HG02852 (cell line): ENCODE results near the gene ICAM3.
"Not testable (repeated sequence)": the region's sequence is repeated elsewhere in the genome, so short reads cannot be mapped to it uniquely, and the experiment has no call there.

Source experiments
- ATAC-seq: cut with Tn5 transposase; IDR thresholded peaks from one replicate; pipeline ENCODE4 v1.9.1; 2021; ENCODE audit warnings: mild to moderate bottlenecking, moderate library complexity; ENCODE audit not compliant: unreplicated experiment

ICAM3 gene

DNA sequence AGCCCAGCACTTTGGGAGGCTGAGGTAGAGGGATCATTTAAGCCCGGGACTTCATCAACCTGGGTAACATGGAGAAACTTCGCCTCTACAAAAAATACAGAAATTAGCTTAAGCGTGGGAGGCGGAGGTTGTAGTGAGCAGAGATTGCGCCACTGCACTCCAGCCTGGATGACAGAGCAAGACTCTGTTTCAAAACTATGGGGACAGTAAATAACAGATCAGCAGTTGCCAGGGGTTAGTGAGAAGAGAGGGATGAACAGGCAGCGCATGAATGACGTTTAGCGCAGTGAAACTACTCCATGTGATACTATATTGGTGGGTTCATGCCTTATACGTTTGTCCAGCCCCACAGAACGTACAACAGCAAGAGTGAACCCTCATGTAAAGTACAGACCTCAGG, 7.1 kb upstream of the ICAM3 start:
- ATAC-seq = no peak

DNA sequence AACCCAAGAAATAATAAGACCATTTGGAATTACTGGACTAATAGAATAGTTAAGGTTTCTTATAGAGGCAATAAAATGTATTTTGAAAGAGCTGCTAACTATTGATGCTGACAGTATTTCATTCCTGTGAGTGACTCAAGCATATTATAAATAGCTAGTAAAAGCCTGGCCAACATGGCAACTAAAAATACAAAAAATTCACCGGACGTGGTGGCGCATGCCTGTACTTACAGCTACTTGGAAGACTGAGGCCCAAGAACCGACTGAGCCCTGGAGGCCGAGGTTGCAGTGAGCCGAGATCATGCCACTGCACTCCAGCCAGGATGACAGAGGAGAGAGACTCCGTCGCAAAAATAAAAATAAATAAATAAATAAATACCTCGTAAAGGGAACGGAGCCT, 5.4 kb upstream of the ICAM3 start:
- ATAC-seq = no peak

DNA sequence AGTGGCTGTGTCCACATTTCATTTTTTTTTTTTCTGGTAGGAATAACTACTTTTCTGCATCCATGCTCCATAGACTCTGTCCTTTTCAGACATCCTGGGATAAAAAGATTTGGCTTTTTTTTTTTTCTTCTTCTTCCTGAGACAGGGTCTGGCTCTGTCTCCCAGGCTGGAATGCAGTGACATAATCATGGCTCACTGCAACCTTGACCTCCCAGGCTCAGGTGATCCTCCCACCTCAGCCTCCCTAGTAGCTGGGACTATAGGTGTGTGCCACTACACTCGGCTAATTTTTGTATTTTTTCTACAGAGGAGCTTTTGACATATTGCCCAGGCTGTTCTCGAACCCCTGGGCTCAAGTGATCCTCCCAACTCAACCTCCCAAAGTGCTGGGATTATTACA, 4.1 kb upstream of the ICAM3 start:
- ATAC-seq = no peak

DNA sequence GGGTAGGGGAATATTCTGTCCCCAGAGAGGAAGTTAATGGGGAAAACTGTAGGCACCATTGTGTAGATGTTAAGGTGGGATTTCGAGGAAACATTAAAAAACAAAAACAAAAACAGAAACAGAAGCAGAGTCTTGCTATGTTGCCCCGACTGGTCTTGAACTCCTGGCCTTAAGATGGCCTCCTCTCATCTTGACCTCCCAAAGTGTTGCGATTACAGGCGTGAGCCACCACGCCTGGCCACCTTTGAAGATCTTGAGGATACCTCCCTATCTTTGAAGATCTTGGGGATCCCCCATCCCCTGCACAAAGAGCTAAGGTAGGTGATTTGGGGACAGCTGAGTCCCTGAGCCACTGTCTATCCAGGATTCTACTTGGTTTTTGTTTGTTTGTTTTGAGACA, 553 bp upstream of the ICAM3 start:
- no peak for ATAC-seq

DNA sequence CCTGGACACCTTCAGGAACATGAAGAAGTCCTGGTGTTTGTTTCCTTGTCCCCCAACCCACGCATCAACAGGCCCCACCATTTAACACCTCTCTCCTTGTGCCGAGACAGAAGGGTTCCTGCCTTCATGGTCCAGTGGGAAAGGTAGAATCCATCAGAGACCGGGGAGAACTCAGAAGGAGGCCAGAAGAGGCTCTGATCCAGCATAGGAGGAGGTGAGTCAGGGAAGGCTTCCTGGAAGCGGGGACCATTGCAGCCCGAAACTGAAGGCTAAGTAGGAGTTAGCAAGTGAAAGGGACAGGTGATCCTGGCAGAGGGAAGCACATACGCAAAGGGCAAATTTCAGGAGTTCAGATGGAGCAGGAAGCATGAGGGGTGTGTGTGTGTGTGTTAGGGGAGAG, 484 bp downstream of the ICAM3 start:
- ATAC-seq = no peak

DNA sequence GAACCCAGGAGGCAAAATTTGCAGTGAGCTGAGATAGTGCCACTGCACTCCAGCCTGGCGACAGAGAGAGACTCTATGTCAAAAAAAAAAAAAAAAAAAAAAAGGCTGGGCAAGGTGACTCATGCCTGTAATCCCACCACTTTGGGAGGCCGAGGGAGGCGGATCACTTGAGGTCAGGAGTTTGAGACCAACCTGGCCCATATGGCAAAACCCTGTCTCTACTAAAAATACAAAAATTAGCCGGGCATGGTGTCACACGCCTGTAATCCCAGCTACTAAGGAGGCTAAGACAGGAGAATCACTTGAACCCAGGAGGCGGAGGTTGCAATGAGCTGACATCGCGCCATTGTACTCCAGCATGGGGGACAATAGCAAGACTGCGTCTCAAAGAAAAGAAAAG, 2.7 kb downstream of the ICAM3 start:
- not testable (repeated sequence) for ATAC-seq

DNA sequence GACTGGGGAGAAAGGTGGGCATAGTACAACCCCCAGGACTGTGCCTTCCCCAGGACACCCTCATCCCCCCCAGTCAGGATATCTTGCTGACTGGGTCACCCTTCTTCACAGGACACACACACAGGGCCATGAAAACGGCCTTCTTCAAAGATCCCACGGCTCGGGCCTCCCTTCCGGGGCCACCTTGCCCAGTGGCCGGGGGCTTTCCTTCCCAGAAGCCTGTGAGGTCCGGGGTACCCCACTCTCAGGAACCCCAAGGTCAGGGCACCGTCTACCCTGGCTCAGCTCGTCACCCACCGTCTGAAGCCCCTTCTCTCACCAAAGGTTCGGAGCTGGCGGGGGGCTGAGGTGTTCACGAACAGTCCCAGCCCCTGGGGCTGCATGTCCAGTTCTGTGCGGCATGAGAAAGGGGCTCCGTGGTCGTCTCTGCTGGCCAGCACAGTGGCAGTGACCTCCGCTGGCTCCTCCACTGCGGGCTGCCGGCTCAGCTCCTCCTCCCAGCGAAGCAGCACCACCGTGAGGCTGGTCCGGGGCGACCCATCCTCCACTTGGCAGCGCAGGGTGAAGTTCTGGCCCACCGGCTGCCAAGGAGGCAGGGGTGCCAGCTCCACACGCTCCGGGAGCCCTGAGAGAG, 4.0 kb downstream of the ICAM3 start:
- ATAC-seq = no peak

DNA sequence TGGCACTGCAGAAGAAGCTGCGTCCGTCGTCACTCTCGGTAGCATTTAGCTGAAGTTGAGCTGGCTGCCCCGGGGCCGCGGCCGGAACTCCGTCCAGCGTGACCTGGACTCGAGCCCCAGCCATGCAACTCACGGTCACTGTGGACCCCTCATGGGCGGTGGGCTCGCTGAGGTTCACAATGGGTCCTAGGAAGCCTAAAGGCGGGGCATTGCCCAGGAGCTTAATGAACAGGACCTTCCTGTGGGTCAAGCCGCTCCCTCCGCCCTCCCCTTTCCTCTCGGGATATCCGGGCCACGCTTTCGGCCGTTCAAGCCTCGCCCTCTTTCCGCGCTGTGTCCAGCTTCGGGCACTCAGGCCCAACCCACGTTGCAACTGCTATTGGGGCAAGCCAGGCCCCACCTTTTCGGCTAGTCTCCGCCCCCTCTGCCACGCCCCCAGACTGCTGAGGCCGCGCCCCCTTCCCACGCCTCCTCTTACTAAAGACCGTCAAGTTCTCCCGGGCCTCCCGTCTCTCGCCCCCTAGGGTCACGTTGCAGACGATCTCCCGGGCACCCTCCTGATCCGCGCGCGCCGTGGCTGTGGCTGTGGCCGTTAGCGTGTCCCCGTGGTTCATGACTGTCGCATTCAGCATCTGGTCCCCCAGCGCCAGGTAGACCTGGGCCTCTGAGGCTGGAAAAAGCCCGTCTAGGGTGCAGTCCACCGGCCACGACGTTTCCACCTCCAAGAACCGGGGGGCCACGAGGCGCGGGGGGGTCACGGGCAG, 4.7 kb downstream of the ICAM3 start:
- ATAC-seq = no peak

DNA sequence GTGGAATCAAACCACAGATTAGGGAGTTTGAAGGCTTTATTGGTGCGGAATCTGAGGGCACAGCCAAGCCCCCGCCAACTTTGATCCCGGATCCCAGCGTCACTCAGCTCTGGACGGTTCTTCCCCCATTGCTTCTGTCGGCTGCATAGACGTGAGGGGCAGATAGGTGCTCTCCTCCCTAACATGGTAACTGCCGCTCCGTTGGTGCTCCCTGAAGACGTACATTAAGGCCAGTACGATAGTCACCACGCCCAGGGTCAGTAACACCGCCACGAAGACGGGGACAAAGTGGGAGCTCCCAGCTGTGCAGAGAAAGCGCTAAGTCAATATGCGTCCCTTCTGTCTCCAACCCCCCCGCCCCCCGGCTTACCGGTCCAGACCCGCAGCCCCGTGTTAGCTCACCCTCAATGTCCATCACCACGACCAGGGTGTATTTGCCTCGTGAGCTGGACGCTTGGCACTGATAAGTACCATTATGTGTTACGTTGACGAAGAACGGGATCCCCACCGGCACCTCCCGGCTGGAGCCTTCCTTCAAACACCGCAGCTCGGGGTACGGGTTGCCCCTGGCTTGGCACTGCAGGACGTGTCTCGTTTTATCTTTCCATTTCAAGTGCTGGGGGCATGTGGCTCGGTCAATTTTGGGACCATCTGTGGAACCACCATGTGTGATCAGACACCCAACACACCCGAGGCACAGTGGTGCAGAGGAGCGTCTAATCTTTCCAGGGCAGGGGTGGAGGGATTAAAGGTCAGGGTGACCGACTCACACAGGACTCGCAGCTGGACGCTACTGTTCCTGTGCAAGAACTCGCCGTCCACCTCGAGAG, 5.5 kb downstream of the ICAM3 start:
- no peak for ATAC-seq

DNA sequence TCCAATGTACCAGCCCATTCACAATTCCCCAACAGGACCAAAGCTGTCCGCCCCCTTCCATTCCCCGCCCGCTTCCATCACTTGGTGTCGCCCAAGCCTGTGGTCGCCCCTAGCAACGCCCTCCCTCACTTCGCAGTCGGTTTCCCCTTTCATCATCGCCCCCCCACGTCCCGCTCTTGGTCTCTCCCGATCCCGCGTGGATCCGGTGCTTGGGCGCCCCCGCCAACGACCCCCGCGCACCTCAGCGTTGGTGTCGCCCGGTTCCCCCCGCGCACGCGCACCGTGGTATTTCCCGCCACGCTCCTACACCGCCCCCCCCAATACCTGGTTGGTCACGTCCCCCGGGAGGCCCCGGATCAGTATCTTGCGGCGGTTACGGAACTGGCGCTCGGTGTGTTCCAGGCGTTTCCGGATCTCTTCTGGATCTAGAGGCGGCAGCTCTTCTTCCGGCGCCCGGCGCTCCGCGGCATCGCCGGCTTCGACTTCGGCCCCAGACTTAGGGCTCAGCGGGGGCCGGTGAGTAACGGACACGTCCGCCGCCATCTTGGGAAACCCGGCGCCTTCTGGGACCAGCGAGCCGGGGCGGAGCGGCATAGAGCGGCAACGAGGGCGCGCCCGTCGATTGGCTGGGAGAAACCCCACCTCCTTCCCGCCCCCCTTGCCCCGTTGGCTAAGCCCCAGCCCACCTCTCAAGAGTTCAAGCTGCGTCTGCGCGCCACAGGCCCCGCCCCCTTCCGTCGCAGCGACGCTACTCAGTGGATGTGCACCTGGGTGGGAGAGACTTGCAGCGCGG, 6.3 kb downstream of the ICAM3 start, which contains the start of gene RAVER1:
RAVER1 (minus strand) TSS at position 565 of the 793 bp plus-strand sequence; CDS start at position 543, 22 bp downstream.
- peak; percentile 84 for ATAC-seq

DNA sequence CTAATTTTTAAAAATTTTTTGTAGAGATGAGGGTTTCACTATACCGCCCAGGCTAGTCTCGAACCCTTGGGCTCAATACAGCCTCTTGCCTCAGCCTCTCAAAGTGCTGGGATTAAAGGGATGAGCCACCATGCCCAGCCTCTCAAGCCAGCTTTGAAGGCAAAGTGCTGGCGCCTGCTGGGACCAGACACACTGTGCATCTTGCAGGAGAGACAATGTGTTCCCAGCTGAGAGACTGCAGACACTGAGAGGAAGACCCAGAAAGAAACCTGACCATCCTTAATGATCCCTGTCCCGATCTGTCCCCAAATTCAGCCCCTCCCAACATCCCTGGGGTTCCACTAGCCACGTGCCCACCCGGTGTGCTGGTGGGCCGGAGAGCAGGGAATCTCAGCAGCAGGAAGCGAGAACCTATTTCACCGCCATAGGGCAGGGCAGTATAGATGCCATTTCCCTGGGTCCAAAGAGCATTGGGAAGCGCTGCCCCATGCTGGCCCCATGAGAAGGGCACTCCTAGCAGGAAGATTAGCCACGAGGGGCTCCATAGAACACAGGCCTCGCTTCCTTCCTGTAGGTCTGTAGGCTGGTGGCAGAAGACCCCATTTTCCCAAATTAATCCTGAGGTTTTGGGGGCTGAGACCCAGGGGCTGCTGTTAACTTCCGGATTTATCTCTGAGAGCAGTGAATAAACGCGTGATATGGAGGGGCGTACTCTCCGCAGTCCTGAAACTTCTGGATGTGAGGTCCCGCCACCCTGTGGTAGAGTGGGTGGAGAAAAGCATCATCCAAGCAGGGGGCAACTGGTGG, 7.1 kb downstream of the ICAM3 start:
- ATAC-seq = no peak

DNA sequence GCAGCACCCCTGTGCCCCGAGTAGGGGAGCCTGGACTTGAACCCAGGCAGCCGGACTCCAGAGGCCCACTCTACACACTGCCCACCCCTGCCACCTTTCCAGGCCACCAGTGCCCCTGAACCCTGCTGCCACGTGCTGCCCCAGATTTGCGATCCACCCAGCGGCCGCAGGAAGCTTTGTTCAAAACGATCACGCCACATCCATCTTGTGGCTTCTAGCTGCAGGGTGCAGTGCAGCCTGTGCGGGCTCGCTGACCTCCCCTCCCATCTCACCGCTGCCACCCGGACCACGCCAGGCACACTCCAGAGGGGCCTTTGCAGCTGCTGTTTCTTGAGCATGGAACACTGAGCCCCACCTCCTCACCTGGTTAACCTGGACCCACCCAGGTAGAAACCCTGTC, 9.9 kb downstream of the ICAM3 start:
- no peak for ATAC-seq

DNA sequence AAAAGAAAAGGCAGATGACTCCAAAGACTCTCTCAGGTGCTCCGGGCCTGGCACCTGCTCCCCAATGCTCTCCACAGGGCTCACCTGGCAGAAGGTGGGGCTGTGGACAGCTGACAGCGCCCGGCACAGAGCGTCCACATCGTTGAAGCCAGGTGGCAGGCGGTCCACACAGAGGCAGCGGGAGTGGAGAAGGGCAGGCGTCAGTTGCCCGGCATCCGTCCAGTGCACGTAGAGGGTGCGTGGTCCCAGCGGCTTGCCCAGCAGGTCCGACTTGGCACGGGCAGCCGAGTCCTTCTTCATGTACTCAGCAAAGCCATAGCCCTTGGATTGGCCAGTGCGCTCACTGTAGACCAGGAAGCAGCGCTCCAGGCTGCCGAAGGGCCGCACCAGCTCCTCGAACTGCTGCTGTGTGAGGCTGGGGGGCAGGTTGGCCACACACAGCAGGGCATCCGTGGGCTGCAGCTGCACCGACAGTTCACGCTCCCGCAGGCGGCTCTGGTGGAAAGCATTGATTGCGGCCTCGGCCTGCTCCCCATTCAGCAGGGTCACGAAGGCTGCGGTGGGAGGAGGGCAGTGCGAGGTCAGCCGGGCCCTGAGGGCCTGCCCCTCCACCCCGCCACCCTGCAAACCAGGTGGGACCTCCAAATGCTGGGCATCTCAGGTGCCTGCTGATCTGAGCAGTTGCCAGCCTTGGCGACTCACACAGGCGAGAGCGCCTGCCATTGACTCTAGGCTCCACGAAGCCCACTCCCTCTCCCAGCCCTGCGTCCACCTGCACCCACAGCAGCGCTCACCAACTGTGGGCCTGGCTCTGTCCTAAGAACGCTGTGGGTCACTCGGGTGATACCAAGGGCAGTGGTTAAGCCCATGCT, 10.6 kb downstream of the ICAM3 start:
- no peak for ATAC-seq

DNA sequence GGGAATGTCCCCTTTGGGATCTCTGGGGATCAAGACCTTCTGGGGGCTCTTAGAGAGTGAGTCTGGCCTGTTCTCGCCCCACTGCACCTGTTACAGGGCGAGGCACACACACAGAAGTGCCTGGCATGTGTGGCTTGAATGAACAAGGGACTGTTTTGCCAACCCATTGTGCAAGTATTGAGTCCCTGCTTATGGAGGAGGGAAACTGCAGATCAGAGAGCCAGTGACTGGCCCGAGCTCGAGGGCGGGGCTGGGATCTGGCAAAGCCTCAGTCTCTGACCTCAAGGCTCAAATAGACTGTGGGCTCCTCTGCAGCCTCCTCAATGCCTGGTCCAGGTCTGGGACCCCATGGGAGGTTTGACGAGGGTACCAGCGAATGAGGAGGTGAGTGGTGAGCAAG, 11.6 kb downstream of the ICAM3 start:
- no peak for ATAC-seq

DNA sequence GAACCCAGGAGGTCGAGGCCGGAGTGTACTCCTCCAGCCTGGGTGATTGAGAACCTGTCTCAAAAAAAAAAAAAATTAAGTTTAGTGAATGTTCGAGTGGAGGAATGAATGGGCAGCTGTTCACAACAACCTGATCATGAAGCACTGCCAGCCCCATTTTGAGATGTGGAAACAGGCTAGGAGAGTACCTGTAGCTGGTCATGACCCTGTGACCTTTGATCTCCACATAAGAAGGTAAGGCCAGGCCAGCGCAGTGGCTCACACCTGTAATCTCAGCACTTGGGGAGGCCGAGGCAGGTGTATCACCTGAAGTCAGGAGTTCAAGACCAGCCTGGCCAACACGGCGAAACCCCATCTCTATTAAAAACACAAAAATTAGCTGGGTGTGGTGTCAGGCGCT, 13.7 kb downstream of the ICAM3 start:
- ATAC-seq = no peak

DNA sequence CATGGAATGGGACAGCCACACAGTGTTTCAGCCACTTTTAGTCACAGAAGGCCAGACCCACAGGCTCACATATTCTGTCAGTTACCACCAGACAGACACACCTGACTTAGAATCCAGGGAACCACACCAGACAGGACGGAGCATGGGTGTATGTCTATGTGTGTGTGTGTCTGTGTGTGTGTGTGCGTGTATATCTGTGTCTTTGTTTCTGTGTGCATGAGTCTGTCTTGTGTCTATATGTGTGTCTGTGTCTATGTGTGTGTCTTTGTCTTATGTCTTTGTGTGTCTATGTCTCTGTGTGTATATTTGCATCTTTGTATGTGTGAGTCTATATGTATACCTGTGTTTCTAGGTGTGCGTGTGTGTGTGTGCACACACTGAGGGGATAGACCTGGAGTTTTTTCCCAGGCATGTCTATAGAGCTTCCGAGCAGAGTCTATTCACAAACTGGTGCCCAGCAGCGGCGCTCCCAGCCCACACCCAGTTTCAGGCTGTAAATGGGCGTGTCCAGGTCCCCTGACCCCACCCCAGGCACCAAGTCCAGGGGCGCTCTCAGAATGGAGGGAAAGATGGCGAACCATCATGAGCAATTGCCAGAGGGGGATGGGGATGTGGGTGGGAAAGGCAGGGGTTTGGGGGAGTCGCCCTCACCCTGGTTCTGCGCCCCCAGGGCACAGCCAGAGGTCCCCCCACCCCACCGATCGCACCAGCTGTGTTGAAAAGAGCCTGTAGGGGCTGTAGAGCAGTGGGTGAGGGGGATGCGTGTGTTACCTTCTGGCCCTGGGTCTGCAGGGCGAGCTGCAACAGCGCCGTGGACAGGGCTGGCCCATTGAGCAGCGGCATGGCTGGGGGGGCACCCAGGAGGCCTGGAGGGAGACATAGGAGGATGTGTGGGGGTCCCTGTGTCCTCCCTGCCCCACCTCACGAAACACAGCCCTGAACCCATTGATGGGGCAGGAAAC, 17.3 kb downstream of the ICAM3 start:
- no peak for ATAC-seq

DNA sequence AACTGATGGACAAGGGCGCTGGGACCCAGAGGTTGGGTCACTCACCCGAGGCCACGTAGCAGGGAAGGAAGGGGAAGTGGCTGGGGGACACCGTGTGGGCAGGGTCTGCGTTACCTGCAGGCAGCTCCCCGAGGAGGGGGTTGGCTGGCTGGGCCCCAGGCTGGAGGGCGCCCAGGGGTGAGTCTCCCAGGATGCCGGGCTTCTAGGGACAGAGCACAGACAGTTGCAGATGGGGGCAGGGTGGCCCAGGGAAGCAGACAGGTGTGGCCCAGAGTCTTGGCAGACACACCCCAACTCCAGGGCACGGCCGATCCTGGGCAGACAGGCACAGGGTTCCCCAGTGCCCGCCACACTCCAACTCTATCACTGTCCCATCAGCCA, 18.0 kb downstream of the ICAM3 start:
- no peak for ATAC-seq
